ENCODE data around the gene TRPM7. TPM values are rescaled to one million over a fixed set of nuclear protein-coding genes. Genes with fewer than 3 reads are reported as not detected.

TRPM7 gene
- total RNA-seq, 2 experiments from 2014 or later: 29.0 to 30.0 TPM

- DNase-seq: no peak
- ATAC-seq (ENCODE audit: poor library complexity): no peak
- Histone ChIP-seq H3K9me3 (ENCODE audit: control insufficient read depth in 1 of 2, insufficient read depth in 1 of 2, low read length in 2 of 2) (no peaks in the 10 kb centered on the region), H3K4me1 (ENCODE audit: insufficient read depth, low read length) (no peaks in the 10 kb centered on the region), H3K36me3 (ENCODE audit: insufficient read depth, low read length) (peaks cover 11% of the 10 kb centered on the region), H3K4me3 (ENCODE audit: low read length) (no peak overlapping the region), H3K27ac (ENCODE audit: low read depth in 1 of 2, low read length in 2 of 2) (no peak overlapping the region), H3K27me3 (ENCODE audit: control insufficient read depth in 1 of 2, insufficient read depth in 2 of 2, low read length in 2 of 2) (no peaks in the 10 kb centered on the region)
- Mint-ChIP-seq H3K27ac (peak overlapping the region; percentile 20), H3K4me1 (ENCODE audit: low read depth) (peaks cover 30% of the 10 kb centered on the region), H3K4me3 (no peak overlapping the region), H3K27me3 (no peaks in the 10 kb centered on the region), H3K9me3 (no peaks in the 10 kb centered on the region), H3K36me3 (ENCODE audit: low read depth) (peaks cover 50% of the 10 kb centered on the region)
- POLR2A ChIA-PET: interaction anchor here (0.6 kb wide), 1 partner anchor 331 kb away, joined by 4 read pairs; no protein-coding TSS in a partner anchor
- CTCF ChIA-PET: no interaction called here
- TF ChIP-seq CTCF (IDR thresholded peaks at IDR 0.05): no peak
- intact Hi-C loops (cut with DNase I, micrococcal nuclease): no loop called here
Measured at GRCh38 chr15:50669611-50670010, 17.0 kb downstream of the TRPM7 start.

- POLR2A ChIA-PET: no interaction called here
- CTCF ChIA-PET: no interaction called here
- Histone ChIP-seq H3K36me3 (ENCODE audit: insufficient read depth, low read length) (peaks cover 31% of the 10 kb centered on the region), H3K9me3 (ENCODE audit: control insufficient read depth in 1 of 2, insufficient read depth in 1 of 2, low read length in 2 of 2) (no peaks in the 10 kb centered on the region), H3K4me1 (ENCODE audit: insufficient read depth, low read length) (no peaks in the 10 kb centered on the region), H3K4me3 (ENCODE audit: low read length) (no peak overlapping the region), H3K27ac (ENCODE audit: low read depth in 1 of 2, low read length in 2 of 2) (no peak overlapping the region), H3K27me3 (ENCODE audit: control insufficient read depth in 1 of 2, insufficient read depth in 2 of 2, low read length in 2 of 2) (no peaks in the 10 kb centered on the region)
- TF ChIP-seq CTCF (IDR thresholded peaks at IDR 0.05): no peak
- Mint-ChIP-seq H3K27me3 (no peaks in the 10 kb centered on the region), H3K4me3 (no peak overlapping the region), H3K27ac (no peak overlapping the region), H3K36me3 (ENCODE audit: low read depth) (peaks cover 59% of the 10 kb centered on the region), H3K9me3 (no peaks in the 10 kb centered on the region), H3K4me1 (ENCODE audit: low read depth) (peaks cover 29% of the 10 kb centered on the region)
- DNase-seq (no peak), ATAC-seq (ENCODE audit: poor library complexity) (no peak)
- intact Hi-C loops (cut with DNase I, micrococcal nuclease): no loop called here
Measured at GRCh38 chr15:50665938-50666337, 20.7 kb downstream of the TRPM7 start.

GRCh38 chr15:50655555-50655954 lies 31.0 kb downstream of the TRPM7 start:
- Mint-ChIP-seq H3K27ac (no peak overlapping the region), H3K4me1 (ENCODE audit: low read depth) (peaks cover 7% of the 10 kb centered on the region), H3K4me3 (no peak overlapping the region), H3K36me3 (ENCODE audit: low read depth) (peaks cover 82% of the 10 kb centered on the region), H3K27me3 (no peaks in the 10 kb centered on the region), H3K9me3 (no peaks in the 10 kb centered on the region)
- no peaks in the 10 kb centered on the region for H3K9me3 ChIP-seq (ENCODE audit: control insufficient read depth in 1 of 2, insufficient read depth in 1 of 2, low read length in 2 of 2)
- H3K36me3 ChIP-seq (ENCODE audit: insufficient read depth, low read length): peaks cover 54% of the 10 kb centered on the region
- H3K4me3 ChIP-seq (ENCODE audit: low read length): no peak overlapping the region
- no peaks in the 10 kb centered on the region for H3K4me1 ChIP-seq (ENCODE audit: insufficient read depth, low read length)
- H3K27me3 ChIP-seq (ENCODE audit: control insufficient read depth in 1 of 2, insufficient read depth in 2 of 2, low read length in 2 of 2): no peaks in the 10 kb centered on the region
- ChIA-PET POLR2A (no interaction called here), CTCF (no interaction called here)
- ATAC-seq (ENCODE audit: poor library complexity) (no peak), DNase-seq (no peak)
- intact Hi-C loops (cut with DNase I, micrococcal nuclease): no loop called here
- H3K27ac ChIP-seq (ENCODE audit: low read depth in 1 of 2, low read length in 2 of 2): no peak overlapping the region
- no peak for TF ChIP-seq CTCF (IDR thresholded peaks at IDR 0.05)

All from CD4-positive, alpha-beta T cell (primary cell).